ENCODE measurements around the gene MTMR6.

DNA sequence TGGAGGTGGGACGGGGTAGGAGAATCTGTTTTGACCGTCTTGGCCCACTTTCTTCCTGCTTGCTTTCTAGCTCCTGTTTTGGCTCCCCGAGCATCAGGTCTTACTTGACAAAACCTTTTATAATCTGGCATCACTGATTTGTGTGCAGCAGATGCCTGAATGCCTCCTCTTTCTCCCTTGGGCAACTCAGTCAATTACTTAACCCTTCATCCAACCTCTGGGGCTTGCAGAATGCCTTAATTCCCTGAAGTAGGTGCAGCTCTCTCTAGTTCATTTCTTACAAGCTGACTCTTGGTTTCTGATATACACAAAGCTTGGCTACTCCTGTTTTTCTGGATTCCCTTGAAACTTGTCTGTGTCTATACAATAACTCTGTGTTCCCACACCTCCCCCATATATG is 8.4 kb upstream of the MTMR6 start:
- TF ChIP-seq CTCF (IDR thresholded peaks at IDR 0.05; ENCODE audit: low read length), result no peak
- no peak for TF ChIP-seq EZH2phosphoT487 (IDR thresholded peaks at IDR 0.05; ENCODE audit: low read length)
- no peak for TF ChIP-seq EZH2 (optimal IDR thresholded peaks at IDR 0.05; ENCODE audit: low read depth, low read length)

Measured in MM.1S (cell line).